GM12891 (cell line): ENCODE data around the gene SPTLC1.

Experiments used
- DNase-seq: peaks from one replicate; pipeline ENCODE4 v3.0.0; 2011; ENCODE audit warnings: low spot score; ENCODE audit not compliant: insufficient read length
- FAIRE-seq: peaks from 2 replicates; lab custom pipeline; 2011; peaks lifted over from hg19 to GRCh38; lab: Jason Lieb, UNC
- PAX5 ChIP-seq: IDR thresholded peaks from 2 replicates; pipeline ENCODE4 v1.6.1; 2011; ENCODE audit warnings: low read length, moderate library complexity, mild to moderate bottlenecking; ENCODE audit not compliant: insufficient read depth, severe bottlenecking
- POLR2A ChIP-seq: IDR thresholded peaks from 2 replicates; pipeline ENCODE4 v1.6.1; 2011; ENCODE audit warnings: low read depth, low read length, control low read depth
- POLR2AphosphoS5 ChIP-seq: IDR thresholded peaks from 2 replicates; pipeline ENCODE4 v1.6.1; 2011; ENCODE audit warnings: low read depth, low read length, control low read depth
- POU2F2 ChIP-seq: IDR thresholded peaks from 2 replicates; pipeline ENCODE4 v1.6.1; 2011; ENCODE audit warnings: low read depth, mild to moderate bottlenecking, control low read depth, low read length, moderate library complexity
- SPI1 ChIP-seq: IDR thresholded peaks from 2 replicates; pipeline ENCODE4 v1.6.1; 2011; ENCODE audit warnings: low read depth, low read length, control low read depth
- TAF1 ChIP-seq: IDR thresholded peaks from 2 replicates; pipeline ENCODE4 v1.6.1; 2011; ENCODE audit warnings: low read depth, low read length, control low read depth

SPTLC1 gene

GRCh38 chr9:92057226-92057625, 58.0 kb downstream of the SPTLC1 start:
- DNase-seq (no peak), FAIRE-seq (peak; percentile 9)
- no peak for TF ChIP-seq TAF1
- no peak for TF ChIP-seq PAX5
- TF ChIP-seq POLR2A = no peak
- TF ChIP-seq POLR2AphosphoS5 = no peak
- no peak for TF ChIP-seq SPI1
- TF ChIP-seq POU2F2 = no peak

- FAIRE-seq = peak; percentile 31
- TF ChIP-seq SPI1 = no peak
- no peak for TF ChIP-seq POLR2AphosphoS5
- TF ChIP-seq POLR2A = no peak
- TF ChIP-seq POU2F2 = no peak
- TF ChIP-seq TAF1 = no peak
- TF ChIP-seq PAX5 = no peak
- DNase-seq = no peak
Measured at GRCh38 chr9:92055624-92056023, 59.6 kb downstream of the SPTLC1 start.

DNA sequence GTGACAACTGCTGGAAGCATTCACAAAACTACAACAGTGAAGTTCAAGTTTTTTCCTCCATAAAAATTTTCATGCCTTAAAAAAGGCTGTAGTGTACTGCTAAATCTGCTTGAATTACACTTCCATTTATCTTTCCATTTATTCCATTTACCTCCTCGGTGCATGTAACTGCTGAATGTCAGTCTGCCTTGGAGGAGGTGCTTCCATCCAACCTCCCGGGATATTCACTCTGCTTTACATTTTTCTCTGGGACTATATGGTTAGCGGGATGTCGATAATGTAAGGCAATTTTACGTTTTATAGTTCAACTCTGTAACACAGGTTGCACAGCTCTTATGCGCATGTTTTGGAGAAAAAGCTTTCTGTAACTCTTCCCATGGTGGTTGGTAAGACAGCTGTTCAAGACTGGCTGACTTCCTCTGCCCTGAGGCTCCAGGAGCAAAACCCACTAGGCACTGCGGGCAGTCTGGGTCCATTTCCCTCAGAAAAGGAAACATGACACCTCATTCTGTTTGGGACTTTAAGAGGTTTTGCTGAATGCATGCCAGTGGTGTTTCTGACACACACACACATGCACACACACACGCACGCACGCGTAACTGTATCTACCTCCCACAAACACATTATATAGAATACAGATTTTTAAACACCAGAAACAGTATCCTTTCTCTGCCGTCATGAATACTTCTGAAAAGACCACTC, 66.1 kb downstream of the SPTLC1 start:
- FAIRE-seq (no peak), DNase-seq (no peak)
- TF ChIP-seq POLR2AphosphoS5 = no peak
- no peak for TF ChIP-seq POU2F2
- no peak for TF ChIP-seq PAX5
- TF ChIP-seq SPI1 = no peak
- TF ChIP-seq POLR2A = no peak
- no peak for TF ChIP-seq TAF1

- FAIRE-seq (no peak), DNase-seq (no peak)
- TF ChIP-seq SPI1 = no peak
- TF ChIP-seq POLR2AphosphoS5 = no peak
- no peak for TF ChIP-seq POU2F2
- TF ChIP-seq PAX5 = no peak
- no peak for TF ChIP-seq TAF1
- TF ChIP-seq POLR2A = no peak
Measured at GRCh38 chr9:92047500-92047899, 67.7 kb downstream of the SPTLC1 start.

DNA sequence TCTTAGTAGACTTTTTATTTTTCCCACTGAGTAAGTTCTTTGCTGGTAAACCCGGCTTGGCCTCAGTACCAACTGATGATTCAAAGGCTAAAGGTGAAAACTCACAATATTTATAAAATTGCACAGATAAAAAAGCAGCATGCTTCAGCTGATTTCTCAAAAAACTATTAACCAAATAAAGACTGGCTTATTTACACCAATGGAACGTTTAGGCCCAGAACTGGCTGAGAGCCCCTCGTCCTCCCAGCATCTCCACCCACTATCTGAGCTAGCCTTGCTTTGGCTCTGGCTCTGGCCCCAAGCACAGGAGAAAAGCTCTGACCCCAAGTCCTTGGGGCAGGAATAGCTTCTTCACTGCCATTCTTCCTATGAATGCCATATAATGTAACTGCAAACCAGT, 68.5 kb downstream of the SPTLC1 start:
- no peak for TF ChIP-seq PAX5
- TF ChIP-seq POLR2AphosphoS5 = no peak
- no peak for TF ChIP-seq POLR2A
- no peak for TF ChIP-seq SPI1
- TF ChIP-seq POU2F2 = no peak
- no peak for TF ChIP-seq TAF1
- FAIRE-seq = no peak
- DNase-seq = no peak

DNA sequence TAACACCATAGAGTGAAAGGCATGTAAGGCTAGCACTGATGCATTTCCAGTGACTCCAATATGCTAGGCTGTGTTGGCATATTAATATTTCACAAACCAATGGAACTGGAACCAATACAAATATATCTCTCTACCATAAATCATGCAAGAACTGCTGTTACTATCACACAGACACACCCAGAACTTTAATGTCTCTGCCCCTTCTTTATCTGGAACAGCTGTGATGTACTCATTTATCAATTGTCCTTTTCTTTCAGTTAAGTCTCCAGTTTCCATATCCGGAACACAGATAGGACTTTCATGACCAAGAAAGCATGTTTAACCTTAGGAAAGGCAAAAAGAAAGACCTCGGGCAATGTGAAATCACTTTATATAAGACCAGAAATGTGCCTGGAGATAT, 70.3 kb downstream of the SPTLC1 start:
- FAIRE-seq (no peak), DNase-seq (no peak)
- TF ChIP-seq TAF1 = no peak
- TF ChIP-seq POLR2A = no peak
- TF ChIP-seq POU2F2 = no peak
- TF ChIP-seq SPI1 = no peak
- no peak for TF ChIP-seq PAX5

- FAIRE-seq = no peak
- DNase-seq = no peak
- TF ChIP-seq POLR2AphosphoS5 (no peak), POLR2A (no peak), TAF1 (no peak), SPI1 (no peak), POU2F2 (no peak), PAX5 (no peak)
Measured at GRCh38 chr9:92043002-92043401, 72.2 kb downstream of the SPTLC1 start.

GRCh38 chr9:92042260-92042659, 73.0 kb downstream of the SPTLC1 start:
- no peak for DNase-seq
- FAIRE-seq = no peak
- no peak for TF ChIP-seq POU2F2
- no peak for TF ChIP-seq TAF1

DNA sequence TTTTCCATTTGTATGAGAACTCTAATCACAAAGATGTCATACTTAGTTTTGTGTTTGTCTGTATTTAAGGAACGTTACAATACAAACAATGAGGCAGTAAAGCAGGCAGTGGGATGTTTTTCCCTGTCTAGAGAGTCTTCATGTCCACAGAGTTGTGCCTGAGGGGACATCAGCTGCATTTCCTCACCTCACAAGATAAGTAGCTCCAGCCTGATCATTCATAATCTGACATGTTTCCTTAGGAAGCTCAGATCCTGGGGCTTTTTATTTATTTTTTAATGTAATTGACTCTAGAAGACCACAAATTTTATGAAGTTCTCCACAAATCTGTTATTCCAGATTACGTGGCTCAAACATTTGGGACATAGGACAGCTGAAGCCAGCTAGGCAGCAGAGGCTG, 78.5 kb downstream of the SPTLC1 start:
- TF ChIP-seq POLR2A (no peak), SPI1 (no peak), POU2F2 (no peak), TAF1 (no peak), PAX5 (no peak), POLR2AphosphoS5 (no peak)
- no peak for FAIRE-seq
- no peak for DNase-seq

- FAIRE-seq = no peak
- no peak for TF ChIP-seq POLR2AphosphoS5
- TF ChIP-seq POU2F2 = no peak
- TF ChIP-seq SPI1 = no peak
- no peak for TF ChIP-seq PAX5
- no peak for TF ChIP-seq POLR2A
- no peak for TF ChIP-seq TAF1
- no peak for DNase-seq
Measured at GRCh38 chr9:92036411-92036746, 78.8 kb downstream of the SPTLC1 start.
